Camera-type eye (tissue), 1 donor: ENCODE measurements around the gene THAP8. TPM values are rescaled to one million over a fixed set of nuclear protein-coding genes. Genes with fewer than 3 reads are reported as not detected.

Experiments
- total RNA-seq: library from RNA; depleted of rRNA; stranded (reverse); fragments of >200 nt; gene quantifications from one replicate; pipeline ENCODE4 v1.2.3, GENCODE V29; 2014

The THAP8 gene
- 7.6 TPM for total RNA-seq

GRCh38 chr19:36054119-36054732 is at the start of gene THAP8:
Gene THAP8 (minus strand): TSS chr19:36054285. CDS start chr19:36054217, 68 bp downstream.

GRCh38 chr19:36054733-36055686 is 925 bp upstream of the THAP8 start, which contains the start of gene WDR62:
Gene WDR62 (plus strand): TSS chr19:36054897. CDS start chr19:36054972, 75 bp downstream.

GRCh38 chr19:36032251-36033104 is 21.6 kb downstream of the THAP8 start, which contains the start of gene CLIP3:
Gene CLIP3 (minus strand): TSS chr19:36032873. CDS start chr19:36032357, 516 bp downstream.

GRCh38 chr19:36014012-36014924 is 39.8 kb downstream of the THAP8 start, which contains the start of gene ALKBH6:
Gene ALKBH6 (minus strand): TSS chr19:36014213. CDS start chr19:36013397, 816 bp downstream.

GRCh38 chr19:36008336-36008978 is 45.6 kb downstream of the THAP8 start, which contains the start of gene SYNE4:
Gene SYNE4 (minus strand): TSS chr19:36008813. CDS start chr19:36008681, 132 bp downstream.

GRCh38 chr19:35995048-35995993 is 58.8 kb downstream of the THAP8 start, which contains the start of gene SDHAF1:
Gene SDHAF1 (plus strand): TSS chr19:35995188. CDS start chr19:35995275, 87 bp downstream.

Other genes with a start within 250 kb of the THAP8 start
- gene PRODH2, start 241.4 kb downstream of the THAP8 start, total RNA-seq: 0.27 TPM
- 2.7 TPM for gene NPHS1, start 201.8 kb downstream of the THAP8 start, total RNA-seq
- 11.2 TPM for gene KIRREL2, start 197.4 kb downstream of the THAP8 start, total RNA-seq
- gene APLP1, start 185.7 kb downstream of the THAP8 start, total RNA-seq: 106 TPM
- gene NFKBID, start 153.7 kb downstream of the THAP8 start, total RNA-seq: 6.8 TPM
- gene HCST, start 151.8 kb downstream of the THAP8 start, total RNA-seq: not detected
- gene TYROBP, start 146.0 kb downstream of the THAP8 start, total RNA-seq: 10.4 TPM
- gene LRFN3, start 117.9 kb downstream of the THAP8 start, total RNA-seq: 5.4 TPM
- gene SDHAF1, start 59.1 kb downstream of the THAP8 start, total RNA-seq: 32.9 TPM
- not detected for gene SYNE4, start 45.5 kb downstream of the THAP8 start, total RNA-seq
- gene ALKBH6, start 40.1 kb downstream of the THAP8 start, total RNA-seq: 9.4 TPM
- 34.6 TPM for gene CLIP3, start 21.4 kb downstream of the THAP8 start, total RNA-seq
- gene WDR62, start 612 bp upstream of the THAP8 start, total RNA-seq: 6.4 TPM
- not detected for gene OVOL3, start 56.9 kb upstream of the THAP8 start, total RNA-seq
- 28.0 TPM for gene POLR2I, start 60.6 kb upstream of the THAP8 start, total RNA-seq
- 134 TPM for gene TBCB, start 61.2 kb upstream of the THAP8 start, total RNA-seq
- 123 TPM for gene CAPNS1, start 85.8 kb upstream of the THAP8 start, total RNA-seq
- gene COX7A1, start 98.2 kb upstream of the THAP8 start, total RNA-seq: 3.6 TPM
- gene ZNF565, start 160.4 kb upstream of the THAP8 start, total RNA-seq: 11.3 TPM
- gene ZNF146, start 160.8 kb upstream of the THAP8 start, total RNA-seq: 163 TPM